Ammon's horn (tissue), 1 donor: ENCODE data around the gene PNPLA3.

Experiments used
- DNase-seq: peaks from one replicate; pipeline ENCODE4 v3.0.0-alpha.2; 2016; ENCODE audit warnings: low spot score

The PNPLA3 gene

DNA sequence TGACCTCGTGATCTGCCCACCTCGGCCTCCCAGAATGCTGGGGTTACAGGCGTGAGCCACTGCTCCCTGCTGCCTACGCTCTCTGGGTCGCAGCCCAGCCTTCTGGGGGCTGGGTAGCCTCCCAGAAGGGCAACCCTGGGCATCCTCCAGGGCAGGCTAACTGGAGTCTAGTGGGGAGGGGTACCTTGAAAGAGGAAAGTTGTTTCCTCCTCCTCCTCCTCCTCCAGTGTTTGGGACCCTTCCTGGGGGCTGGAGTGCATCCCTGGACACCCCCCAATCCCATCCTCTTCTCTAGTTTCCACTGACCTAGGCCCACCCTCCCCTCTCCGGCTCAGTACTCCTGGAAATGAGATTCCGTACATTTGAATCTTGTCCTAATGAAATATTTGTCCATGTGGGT is 1.3 kb downstream of the PNPLA3 start:
- no peak for DNase-seq

DNA sequence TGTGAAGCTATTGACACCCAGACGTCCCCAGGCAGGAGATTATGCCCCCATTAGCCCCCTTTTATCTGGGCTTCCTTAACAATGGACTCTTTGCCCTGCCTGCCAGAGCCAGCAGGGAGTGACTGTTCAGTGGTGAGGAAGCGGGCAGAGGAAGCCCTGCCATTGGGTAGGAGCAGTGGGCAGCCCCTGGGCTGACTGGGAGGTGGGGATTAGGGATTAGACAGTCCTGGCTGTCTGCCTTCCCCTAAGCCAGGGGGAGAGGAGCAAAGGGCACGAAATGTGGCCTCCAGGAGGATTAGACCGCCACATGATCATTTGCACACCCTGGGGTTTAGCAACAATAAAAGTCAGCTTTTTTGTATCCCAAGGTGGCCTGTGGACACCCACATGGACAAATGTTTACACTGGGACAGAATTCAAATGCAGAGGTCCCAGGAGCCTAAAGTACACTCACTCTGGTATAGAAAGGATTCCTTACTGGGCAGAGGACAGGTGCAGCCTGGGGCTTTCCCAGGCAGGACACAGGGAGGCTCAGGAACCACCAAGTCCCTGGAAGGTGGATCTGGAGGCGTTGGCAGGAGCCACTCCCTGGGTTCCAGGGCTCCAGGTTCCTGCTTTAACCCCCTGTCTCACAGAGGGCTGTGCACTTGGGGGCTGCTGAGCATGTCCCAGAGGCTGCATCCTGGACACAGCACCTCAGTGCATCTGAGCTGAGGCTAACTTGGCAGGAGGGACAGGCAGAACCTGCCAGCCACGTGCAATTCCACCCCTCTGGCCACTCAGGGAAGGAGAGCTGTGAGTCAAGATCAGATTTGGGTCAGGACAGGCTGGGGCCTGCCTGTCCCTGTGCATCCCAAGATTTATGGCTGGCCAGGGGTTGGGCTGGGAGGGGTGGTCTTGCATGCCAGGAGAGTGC is 2.1 kb downstream of the PNPLA3 start:
- peak; percentile 24 for DNase-seq

GRCh38 chr22:43926349-43926710 is 2.7 kb downstream of the PNPLA3 start:
- DNase-seq: no peak

DNA sequence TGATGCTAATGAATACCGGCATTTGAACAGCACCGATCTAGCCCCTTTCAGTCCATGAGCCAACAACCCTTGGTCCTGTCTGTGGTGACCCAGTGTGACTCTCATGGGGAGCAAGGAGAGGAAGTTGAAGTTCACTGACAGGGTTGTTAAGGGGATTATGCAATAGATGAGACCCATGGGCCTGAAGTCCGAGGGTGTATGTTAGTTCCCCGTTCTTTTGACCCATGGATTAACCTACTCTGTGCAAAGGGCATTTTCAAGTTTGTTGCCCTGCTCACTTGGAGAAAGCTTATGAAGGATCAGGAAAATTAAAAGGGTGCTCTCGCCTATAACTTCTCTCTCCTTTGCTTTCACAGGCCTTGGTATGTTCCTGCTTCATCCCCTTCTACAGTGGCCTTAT is 4.9 kb downstream of the PNPLA3 start:
- DNase-seq: peak; percentile 49

DNA sequence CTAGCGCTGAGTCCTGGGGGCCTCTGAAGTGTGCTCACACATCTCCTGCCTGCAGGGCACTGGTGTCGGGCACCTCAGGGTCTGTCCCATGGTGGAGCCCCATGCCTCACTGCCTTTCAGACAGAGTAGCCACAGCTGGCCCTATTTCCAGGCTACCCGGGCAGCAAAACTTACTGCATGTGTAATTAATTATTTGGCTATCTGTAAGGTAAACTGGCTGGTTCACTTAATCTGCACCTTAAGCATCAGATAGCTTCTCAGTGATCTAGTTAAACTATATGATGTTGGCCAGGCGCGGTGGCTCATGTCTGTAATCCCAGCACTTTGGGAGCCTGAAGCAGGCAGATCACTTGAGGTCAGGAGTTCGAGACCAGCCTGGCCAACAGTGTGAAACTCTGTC is 5.3 kb downstream of the PNPLA3 start:
- DNase-seq: no peak

DNA sequence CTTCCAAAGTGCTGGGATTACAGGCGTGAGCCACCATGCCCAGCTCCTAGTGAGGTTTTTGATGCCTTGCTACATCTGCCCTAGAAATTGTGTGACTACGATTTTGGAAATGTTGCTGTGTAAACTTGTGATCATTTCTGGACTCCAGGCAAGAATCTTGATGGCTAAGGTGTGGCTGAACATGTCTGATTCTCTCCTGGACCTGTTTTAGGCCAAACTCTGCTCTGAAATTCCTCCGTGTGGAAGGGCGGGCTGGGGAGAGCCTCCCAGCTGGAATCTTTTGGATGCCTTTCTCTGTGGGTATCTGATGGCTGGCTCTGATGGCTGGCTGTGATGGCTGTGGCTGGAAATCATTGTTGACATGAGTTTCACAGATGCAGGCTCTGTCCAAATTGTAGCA is 8.2 kb downstream of the PNPLA3 start:
- DNase-seq: no peak

- no peak for DNase-seq
Measured at GRCh38 chr22:43941449-43941848, 17.8 kb downstream of the PNPLA3 start.

DNA sequence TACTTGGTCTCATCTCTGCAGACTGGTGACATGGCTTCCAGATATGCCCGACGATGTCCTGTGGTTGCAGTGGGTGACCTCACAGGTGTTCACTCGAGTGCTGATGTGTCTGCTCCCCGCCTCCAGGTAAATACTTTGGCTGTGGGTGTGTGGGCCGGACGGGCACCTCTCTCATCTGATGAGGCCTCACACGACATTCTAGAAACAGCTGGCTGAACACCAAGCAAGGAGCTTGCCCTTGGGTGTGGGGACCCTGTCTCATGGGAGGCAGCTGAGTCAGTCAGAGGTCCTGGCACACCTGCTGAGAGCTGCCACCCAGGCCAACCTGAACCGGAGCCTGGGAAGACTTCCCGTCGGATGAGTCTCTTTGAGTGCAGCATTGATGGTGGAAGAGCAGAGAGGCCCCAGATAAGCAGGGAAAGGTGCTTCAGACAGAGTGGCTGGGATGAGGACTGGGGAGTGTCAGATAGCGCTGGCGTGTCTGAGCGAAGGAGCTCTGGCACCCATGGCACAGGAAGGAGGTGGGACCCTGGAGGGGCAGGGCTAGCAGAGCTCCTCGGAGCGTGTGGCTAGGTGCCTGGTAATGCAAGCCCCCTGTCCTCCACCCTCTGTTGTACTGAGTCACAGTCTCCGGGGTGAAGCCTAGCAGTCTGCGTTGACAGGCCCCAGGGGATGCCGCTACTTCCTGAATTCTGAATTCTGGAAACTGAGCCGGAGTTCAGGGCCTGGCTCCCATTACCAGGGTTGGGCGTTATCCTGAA is 21.2 kb downstream of the PNPLA3 start:
- no peak for DNase-seq

GRCh38 chr22:43945632-43946383 is 22.2 kb downstream of the PNPLA3 start:
- DNase-seq: peak; percentile 75

GRCh38 chr22:43946384-43946667 is 22.7 kb downstream of the PNPLA3 start:
- DNase-seq: no peak

- DNase-seq: no peak
Measured at GRCh38 chr22:43948836-43949406, 25.3 kb downstream of the PNPLA3 start.

DNA sequence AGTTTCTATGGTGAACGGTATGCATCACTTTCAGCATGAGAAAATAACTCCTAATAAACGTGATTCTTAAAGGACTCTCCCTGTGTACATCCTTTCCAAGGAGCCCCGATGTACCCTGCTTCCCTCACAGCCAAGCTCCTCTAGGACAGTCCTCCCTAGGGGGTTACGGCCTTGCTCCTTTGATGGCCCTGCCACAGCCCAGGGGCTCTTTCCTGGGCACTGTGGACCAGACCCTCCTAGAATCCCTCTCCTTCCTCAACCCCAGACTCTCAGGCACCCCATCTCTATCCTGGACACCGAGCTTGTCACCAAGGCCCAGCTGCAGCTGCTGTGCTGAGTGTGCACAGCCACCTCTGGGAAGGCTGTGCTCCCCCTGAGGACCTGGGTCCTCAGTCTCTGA is 27.8 kb downstream of the PNPLA3 start:
- no peak for DNase-seq

DNA sequence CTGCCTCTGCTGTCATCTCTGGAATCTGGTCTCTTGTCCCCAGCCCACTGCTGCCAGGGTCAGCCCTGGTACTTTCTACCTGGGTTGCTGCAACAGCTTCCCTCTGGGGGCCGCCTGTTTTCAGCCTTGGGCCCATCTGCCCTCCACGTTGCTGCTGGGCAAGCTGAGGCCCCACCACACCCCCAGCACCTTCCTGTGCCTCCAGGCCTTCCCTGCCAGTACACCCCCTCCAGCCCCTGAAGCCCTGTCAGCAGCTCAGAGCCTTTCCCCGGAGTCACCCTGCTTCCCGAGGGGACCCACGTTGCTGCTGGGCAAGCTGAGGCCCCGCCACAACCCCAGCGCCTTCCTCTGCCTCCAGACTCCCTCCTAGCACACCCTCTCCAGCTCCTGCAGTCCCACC is 28.4 kb downstream of the PNPLA3 start:
- DNase-seq: no peak

DNA sequence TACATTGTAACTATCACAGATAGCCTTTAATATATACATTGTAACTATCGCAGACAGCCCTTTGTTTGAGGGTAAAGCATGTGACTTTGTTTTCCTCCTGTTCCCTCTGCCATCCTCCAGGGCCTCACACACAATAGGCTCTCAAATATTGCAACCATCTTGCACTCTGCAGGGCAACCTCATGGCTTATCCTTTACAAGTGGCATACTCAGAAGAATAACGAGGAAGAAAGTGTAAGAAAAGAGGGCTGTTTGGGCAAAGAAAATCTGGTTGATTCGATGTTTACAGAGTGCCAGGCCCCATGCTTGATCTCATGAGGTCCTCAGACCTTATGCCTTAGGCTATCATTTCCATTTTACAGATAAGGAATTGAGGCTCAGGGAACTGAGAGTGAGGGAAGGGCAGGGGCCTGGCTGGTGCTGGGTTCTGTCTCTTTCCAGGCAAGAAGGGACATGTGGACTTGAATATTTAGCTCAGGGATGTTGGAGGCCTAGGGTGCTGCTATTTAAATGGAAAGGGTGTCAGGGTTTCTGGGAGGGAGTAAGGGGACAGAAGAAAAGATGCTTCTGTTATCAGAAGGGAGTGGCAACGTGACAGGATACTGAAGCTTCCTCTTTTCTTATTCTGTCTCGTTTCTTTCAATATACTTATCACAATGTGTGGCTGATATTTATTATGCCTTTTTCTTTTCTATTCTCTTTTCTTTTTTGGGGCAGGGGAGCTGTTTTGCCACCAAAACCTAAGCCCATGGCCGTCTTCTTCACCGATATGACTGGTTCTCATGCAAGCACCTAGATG is 30.6 kb downstream of the PNPLA3 start:
- no peak for DNase-seq

DNA sequence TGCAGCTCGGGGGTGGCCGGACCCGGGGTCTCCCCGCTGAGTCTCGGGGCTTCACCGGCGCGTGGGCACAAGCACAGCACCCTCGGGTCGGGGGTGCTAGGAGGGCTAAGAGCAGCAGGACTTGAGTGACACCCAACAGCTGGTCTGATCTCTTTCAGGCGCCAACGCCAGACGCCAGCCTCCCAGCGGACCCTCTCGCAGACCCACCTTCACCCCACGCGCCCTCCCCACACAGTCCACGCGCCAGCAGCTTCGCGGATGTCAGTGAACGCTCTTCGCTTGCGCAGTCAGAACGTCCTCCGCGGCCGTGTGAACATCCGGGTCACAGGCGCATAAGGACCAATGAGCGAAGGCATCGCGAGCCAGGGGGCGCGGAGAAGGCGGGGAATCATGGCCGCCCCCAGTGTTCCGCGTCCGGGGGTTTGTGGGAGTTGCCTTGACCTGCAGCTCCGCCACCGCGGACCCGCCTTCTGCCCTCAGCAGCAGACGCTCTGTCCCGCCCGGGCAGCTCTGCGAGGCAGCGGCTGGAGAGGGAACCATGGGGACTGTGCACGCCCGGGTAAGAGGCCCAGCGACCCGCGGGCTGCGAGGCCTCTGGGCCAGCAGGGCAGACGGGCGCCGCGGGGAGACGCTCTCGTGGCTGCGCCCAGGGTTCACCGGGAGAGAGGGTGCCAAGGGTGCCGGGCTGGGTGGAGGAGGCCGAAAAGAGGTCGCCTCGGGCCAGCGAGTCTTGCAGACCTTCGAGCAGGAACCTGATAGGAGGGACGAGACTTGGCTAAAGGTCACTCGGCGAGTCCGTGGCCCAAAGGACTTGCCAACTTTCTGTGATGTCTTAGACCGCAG is 31.7 kb downstream of the PNPLA3 start, which contains the start of gene SAMM50:
SAMM50 (plus strand) TSS at position 403 of the 843 bp plus-strand sequence; CDS start at position 539, 136 bp downstream.
- peak; percentile 97 for DNase-seq

GRCh38 chr22:43955883-43956782 is 32.5 kb downstream of the PNPLA3 start:
- no peak for DNase-seq

DNA sequence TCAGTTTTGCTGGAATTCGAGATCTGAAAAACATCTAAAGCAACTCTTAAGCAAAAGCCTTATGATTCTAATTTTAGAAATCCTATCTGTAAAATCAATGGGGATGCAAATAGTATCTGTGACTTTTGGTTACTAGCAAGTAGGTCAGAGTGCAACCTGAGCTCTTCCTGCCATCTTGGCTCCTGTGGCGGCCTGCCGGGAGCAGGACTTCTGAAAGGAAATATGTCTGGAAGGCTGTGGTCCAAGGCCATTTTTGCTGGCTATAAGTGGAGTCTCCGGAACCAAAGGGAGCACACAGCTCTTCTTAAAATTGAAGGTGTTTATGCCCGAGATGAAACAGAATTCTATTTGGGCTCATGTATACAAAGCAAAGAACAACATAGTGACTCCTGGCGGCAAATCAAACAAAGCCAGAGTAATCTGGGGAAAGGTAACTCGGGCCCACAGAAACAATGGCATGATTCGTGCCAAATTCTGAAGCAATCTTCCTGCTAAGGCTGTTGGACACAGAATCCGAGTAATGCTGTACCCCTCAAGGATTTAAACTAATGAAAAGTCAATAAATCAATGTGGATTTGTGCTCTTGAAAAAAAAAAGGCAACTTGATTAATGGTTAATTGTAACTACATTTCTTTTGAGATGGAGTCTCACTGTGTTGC is 33.3 kb downstream of the PNPLA3 start:
- no peak for DNase-seq

- DNase-seq: no peak
Measured at GRCh38 chr22:43957871-43958270, 34.3 kb downstream of the PNPLA3 start.

DNA sequence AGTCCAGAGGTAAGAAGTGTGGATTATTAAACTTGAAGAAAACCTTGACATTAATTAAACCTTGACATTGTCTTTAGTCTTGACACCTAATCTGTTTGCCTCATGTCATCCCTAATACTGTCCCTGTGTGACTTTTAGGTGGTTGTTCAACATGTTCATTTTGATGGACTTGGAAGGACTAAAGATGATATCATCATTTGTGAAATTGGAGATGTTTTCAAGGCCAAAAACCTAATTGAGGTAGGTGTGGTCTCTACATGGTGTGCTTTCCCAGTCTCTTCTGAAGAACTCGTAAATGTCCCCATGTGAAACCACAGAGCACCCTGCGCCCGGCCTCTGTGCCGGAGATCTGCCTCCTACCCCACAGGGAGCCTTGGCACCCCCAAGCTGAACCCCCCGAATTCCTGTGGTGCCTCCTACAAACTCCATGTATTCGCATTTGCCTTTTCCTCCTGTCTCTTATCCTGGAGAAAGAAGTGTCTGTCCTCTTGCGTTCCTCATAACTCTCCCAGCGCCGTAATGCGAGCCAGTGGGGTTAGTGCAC is 40.8 kb downstream of the PNPLA3 start:
- DNase-seq: no peak
